ENCODE data around the gene PSG5. TPM values are rescaled to one million over a fixed set of nuclear protein-coding genes. Genes with fewer than 3 reads are reported as not detected.
"Not testable (repeated sequence)": the region's sequence is repeated elsewhere in the genome, so short reads cannot be mapped to it uniquely, and the experiment has no call there.

The PSG5 gene
- total RNA-seq, 1 donor from 2014 or later = not detected

- not testable (repeated sequence) for DNase-seq (ENCODE audit: low read depth, low spot score)
These were observed 1.8 kb upstream of the PSG5 start for GRCh38 chr19:43188092-43188491.

- not testable (repeated sequence) for DNase-seq (ENCODE audit: low read depth, low spot score)
These were observed 4.2 kb downstream of the PSG5 start for GRCh38 chr19:43181869-43182771.

GRCh38 chr19:43179569-43180147 lies 6.7 kb downstream of the PSG5 start:
- not testable (repeated sequence) for DNase-seq (ENCODE audit: low read depth, low spot score)

- DNase-seq (ENCODE audit: low read depth, low spot score) = not testable (repeated sequence)
These were observed 7.8 kb downstream of the PSG5 start for GRCh38 chr19:43178577-43178976.

- DNase-seq (ENCODE audit: low read depth, low spot score) = not testable (repeated sequence)
These were observed 20.4 kb downstream of the PSG5 start for GRCh38 chr19:43165906-43166305.

GRCh38 chr19:43163135-43163534 lies 23.2 kb downstream of the PSG5 start:
- not testable (repeated sequence) for DNase-seq (ENCODE audit: low read depth, low spot score)

GRCh38 chr19:43162261-43162660 lies 24.1 kb downstream of the PSG5 start:
- not testable (repeated sequence) for DNase-seq (ENCODE audit: low read depth, low spot score)

- no peak for DNase-seq (ENCODE audit: low read depth, low spot score)
These were observed 34.1 kb downstream of the PSG5 start for GRCh38 chr19:43152214-43152613.

- not testable (repeated sequence) for DNase-seq (ENCODE audit: low read depth, low spot score)
These were observed 36.5 kb downstream of the PSG5 start for GRCh38 chr19:43149788-43150187.

- no peak for DNase-seq (ENCODE audit: low read depth, low spot score)
These were observed 38.1 kb downstream of the PSG5 start for GRCh38 chr19:43148233-43148632.

GRCh38 chr19:43141763-43142162 lies 44.6 kb downstream of the PSG5 start:
- DNase-seq (ENCODE audit: low read depth, low spot score) = not testable (repeated sequence)

GRCh38 chr19:43132696-43133095 lies 53.6 kb downstream of the PSG5 start:
- DNase-seq (ENCODE audit: low read depth, low spot score) = no peak

- DNase-seq (ENCODE audit: low read depth, low spot score) = not testable (repeated sequence)
These were observed 55.0 kb downstream of the PSG5 start for GRCh38 chr19:43131281-43131842.

GRCh38 chr19:43129197-43129596 lies 57.1 kb downstream of the PSG5 start:
- DNase-seq (ENCODE audit: low read depth, low spot score) = not testable (repeated sequence)

- DNase-seq (ENCODE audit: low read depth, low spot score) = not testable (repeated sequence)
These were observed 59.0 kb downstream of the PSG5 start for GRCh38 chr19:43127336-43127735.

GRCh38 chr19:43126720-43127119 lies 59.6 kb downstream of the PSG5 start:
- no peak for DNase-seq (ENCODE audit: low read depth, low spot score)

- DNase-seq (ENCODE audit: low read depth, low spot score) = no peak
These were observed 62.0 kb downstream of the PSG5 start for GRCh38 chr19:43124360-43124759.

- DNase-seq (ENCODE audit: low read depth, low spot score) = not testable (repeated sequence)
These were observed 65.8 kb downstream of the PSG5 start for GRCh38 chr19:43120433-43121026.

GRCh38 chr19:43119526-43119925 lies 66.8 kb downstream of the PSG5 start:
- DNase-seq (ENCODE audit: low read depth, low spot score) = not testable (repeated sequence)
